ENCODE data around the gene DPF1.

GRCh38 chr19:38204096-38204495 is 19.9 kb downstream of the DPF1 start:
- TF ChIP-seq EZH2 (IDR thresholded peaks at IDR 0.05), result no peak
- TF ChIP-seq POLR2AphosphoS5 (IDR thresholded peaks at IDR 0.05; ENCODE audit: borderline replicate concordance, low read depth, low read length), result no peak

Measured in SK-N-MC (cell line).